Stimulated activated CD4-positive, alpha-beta T cell treated with anti-CD3 and anti-CD28 coated beads, TNF-alpha, amount 100 ng/mL, for 1 hour (primary cell): ENCODE measurements around the gene CCBE1.
"Not testable (repeated sequence)": the region's sequence is repeated elsewhere in the genome, so short reads cannot be mapped to it uniquely, and the experiment has no call there.

Experiments used
- DNase-seq, 3 donors: peaks; one replicate each; pipeline ENCODE4 v3.0.0-alpha.2; 2020; ENCODE audit warnings: low read depth in 3 of 3, low spot score in 1 of 3

The CCBE1 gene

DNA sequence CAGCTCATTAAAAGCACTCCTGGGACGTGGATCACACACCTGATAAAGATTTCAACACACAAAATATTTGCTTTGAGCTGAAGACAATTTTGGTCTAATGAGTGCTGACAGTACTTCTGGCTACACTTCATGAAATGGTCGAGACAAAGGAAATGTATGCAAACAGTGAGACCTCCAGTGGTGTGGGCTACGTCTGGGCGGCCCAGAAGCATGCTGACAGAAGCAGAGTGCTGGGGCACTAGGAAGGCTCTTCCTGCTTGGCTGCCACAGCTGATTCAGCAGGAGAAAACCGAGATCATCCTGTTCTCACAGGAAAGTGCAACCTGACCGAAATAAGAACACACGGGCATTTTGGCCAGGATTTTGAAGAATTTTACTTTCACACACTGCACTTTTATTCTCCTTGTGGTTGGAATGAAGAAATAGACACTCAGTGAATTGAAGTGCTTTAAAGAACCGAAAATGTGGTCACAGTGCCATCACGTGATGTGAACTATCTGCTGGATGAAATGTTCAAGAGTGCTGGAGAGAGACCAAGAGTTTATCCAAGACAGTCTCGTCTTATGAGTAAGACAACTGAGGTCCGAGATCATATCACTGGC lies 149.5 kb downstream of the CCBE1 start:
- DNase-seq: no peak

DNA sequence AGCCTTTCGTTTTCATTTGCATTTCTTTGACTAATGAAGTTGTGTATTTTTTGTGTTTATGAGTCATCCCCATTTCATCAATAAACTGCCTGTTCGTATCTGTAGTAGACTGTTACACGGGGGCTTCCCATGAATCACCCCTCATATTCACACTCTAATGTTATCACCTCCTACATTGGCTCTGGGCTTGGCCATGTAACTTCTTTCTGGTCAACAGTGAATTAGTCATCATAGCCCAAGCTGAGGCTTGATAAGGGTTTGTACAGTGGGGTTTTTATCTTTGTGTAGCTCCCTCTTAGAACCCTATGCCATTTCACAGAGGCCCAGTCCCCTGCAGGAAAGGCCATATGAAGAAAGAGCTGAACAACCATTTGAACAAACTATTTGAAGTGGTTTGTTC lies 151.0 kb downstream of the CCBE1 start:
- no peak for DNase-seq

DNA sequence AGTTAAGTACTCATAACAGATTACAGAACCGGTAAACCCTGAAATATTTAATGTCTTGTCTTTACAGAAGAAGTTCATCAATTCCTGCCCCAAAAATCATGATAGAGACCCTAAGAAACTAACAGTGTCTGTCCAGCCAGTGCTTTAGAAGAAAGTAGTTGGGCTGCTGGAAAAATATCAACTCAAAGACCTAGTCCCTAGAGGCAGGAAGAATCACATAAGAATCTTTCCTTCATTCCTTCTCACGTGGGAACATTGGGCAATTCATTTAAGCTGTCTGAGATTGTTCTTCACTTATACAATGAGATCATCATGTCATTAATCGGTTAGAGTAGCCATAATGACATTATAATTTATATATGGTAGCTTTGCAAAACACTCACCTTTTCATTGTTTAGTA lies 156.4 kb downstream of the CCBE1 start:
- DNase-seq: no peak

DNA sequence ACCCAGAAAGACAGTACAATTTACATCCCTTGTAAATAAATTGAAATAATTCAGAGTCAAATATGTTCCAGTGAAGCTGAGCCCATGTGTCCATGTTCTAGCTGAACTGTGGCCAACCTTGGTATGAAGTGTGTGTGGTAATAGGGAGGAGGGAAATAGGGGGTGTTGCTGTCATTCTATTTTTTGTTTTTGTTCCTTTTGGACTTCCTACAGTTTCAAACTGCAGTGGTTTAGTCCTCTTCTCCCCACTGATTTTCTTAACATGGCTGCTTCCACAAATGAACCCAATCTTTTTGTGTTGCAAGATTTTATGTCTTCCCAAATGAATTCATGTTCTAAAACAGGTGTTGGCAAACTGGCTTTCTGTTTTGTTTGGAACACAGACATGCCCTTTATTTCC lies 156.9 kb downstream of the CCBE1 start:
- no peak for DNase-seq

DNA sequence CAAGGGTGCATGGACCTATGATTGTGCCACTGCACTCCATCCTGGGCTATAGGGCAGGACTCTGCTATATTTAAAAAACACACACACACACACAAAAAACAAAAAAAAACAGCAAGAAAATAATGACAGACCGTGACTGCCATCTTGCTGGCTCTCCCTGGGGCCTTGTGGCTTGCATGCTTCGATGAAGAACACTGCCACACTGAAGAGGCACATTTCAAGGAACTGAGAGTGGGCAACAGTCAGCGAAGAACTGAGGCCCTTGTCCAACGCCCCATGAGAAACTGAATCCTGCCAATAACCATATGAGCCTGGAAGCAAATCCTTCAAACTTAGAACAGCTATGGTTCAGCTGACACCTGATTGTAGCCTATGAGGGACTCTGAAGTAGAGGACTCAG lies 158.1 kb downstream of the CCBE1 start:
- no peak for DNase-seq

DNA sequence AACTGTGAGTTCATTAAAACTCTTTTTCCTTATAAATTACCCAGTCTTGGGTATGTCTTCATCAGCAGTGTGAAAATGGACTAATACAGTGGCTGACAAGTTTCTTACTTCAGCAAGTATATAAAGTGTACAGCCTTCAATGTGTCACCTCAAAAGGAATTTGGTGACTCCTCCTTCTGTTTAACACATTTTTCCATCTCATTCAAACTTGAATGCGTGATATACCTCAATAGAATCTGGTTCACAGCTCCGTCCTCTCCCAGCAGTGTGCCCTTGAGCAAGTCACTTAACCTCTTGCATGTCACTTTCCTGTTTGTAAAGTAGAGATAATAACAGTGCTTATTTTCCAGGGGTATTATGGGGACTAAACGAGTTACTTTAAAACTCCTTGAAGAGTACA lies 159.6 kb downstream of the CCBE1 start:
- no peak for DNase-seq

DNA sequence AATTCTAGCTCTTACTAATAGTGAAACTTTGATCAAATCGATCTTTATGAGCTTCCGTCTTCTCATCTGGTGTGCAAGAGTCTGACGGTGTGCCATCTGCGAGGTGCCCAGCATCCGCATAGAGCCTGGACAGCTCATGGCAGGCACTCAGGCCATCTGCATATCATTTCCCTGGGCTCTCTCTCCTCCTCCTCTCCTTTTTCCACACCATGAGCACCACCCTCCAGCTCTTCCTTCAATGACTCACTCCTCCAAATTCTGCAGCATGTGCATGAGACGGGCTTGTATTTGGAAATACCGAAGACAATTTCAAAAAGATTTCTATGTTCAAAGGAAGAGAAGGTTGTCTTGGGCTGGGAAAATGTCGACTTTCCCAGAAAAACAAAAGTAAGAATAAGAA lies 161.1 kb downstream of the CCBE1 start:
- no peak for DNase-seq

DNA sequence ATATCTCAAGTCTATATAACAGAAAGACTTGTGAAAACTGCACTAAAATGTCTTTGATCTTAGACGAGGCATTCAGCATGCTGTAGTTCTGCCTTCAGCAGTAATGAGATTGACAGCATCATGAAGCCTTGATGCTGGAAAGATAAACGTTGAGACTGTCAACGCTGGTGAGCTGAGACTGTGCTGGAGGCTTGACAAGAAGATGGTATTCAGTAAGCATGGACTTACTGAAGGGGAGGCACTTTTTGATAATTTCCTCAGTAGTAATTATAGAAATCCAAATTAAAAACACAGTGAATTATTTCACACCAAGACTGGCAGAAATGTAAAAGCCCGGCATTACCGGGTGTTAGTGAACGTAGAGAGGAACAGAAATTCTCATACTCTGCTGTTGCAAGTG lies 162.2 kb downstream of the CCBE1 start:
- DNase-seq: no peak

DNA sequence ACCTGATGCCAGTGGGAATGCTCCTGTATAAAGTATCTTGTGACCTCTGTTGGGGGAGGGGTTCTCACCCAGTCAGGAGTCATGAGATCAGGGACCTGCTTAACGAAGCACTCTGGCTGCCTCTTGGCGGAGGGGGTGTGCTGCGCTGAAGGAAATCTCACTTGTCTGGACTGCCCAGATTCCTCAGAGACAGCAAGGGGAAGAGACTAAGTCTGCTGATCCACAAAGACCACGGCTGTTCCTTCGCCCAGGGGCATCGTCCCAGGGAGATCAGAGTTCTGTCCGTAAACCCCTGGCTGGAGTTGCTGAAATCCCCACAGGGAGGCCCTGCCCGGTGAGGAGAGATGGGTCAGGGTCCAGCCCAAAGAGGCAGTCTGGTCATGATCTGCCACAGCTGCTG lies 168.4 kb downstream of the CCBE1 start:
- DNase-seq: no peak

DNA sequence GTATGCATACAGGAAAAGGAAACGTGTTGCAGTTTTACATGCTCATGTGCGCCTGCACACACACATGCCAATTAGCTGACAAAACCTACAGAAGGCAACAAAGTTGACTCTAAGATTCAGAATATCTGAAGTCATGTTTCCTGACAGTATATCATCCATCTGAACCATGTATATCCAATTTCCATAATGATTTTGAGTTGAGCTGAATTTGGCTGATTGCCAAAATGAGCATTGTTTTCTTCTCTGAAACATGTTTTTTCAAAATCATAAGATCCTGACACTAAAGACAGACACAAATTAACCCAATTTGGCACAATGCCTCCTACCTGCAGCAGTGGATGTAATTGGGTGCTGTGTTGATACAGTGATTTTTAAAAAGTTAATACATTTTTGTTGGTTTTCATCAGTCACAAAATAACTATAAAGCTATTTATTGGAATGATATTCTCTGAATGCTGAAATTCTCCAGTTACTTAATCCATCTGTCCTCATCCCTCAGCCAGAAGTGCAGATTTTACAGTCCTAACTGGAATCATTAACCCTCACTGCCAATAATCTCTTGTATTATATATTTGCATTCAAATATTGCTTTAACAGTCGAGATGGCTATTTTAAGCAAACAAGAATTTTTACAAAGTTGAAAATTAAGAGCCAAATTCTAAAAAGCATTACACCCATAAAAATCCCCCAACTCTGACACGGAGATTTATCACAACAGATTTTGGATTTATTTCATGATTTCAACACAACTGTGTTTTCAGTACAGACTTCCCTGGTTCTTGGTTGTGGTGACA lies 176.5 kb downstream of the CCBE1 start:
- no peak for DNase-seq

DNA sequence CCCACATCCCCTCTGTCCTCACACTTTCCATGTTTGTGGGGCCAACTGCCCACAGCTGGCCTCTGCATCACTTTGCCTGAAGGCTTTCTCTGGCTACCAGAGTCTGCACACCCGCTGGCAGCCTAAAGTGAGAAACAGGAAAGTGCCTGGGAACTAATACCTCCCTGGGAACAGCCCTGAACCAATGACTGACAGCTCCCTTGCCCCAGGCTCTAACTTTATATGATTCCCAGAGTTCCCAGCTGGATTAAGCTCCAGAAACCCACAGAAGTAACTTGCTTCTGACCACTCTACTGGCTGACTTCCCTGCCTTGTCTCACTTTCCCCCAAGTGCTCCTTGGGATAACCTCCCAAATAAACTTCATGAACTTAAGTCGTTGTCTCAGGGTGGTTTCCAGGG lies 178.5 kb downstream of the CCBE1 start:
- no peak for DNase-seq

DNA sequence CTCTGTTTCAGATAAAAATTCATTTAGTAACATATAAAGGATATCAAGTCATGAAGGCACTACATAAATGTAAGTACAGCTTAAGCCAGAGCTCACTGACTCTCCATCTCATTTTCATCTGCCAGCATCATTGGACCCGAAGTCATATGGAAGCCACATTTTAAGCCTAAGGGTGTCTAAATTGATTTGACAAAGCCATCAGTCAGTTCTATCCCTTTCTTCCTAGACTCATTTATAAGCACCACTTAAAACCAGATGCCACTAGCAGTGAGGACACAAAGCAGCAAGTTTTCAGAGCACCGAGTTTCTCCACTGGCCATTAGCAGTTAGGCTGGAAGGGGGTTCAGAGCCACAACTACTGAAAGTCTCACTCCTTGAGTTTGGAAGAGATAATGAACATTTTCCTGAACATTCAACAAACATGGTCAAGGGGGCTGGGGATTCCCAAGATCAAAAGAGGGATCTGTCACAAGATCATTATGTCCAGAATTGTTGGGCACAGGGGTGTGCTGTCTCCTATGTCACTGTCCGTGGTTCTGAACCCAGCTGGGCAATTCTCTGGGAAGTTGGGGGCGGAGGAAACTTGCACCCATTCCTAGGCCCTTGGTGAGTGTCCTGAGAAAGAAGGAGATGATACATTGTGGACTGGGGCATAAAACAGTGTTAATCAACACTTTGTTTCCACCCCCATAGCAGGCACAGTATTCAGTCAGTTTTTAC lies 179.6 kb downstream of the CCBE1 start:
- DNase-seq: no peak

DNA sequence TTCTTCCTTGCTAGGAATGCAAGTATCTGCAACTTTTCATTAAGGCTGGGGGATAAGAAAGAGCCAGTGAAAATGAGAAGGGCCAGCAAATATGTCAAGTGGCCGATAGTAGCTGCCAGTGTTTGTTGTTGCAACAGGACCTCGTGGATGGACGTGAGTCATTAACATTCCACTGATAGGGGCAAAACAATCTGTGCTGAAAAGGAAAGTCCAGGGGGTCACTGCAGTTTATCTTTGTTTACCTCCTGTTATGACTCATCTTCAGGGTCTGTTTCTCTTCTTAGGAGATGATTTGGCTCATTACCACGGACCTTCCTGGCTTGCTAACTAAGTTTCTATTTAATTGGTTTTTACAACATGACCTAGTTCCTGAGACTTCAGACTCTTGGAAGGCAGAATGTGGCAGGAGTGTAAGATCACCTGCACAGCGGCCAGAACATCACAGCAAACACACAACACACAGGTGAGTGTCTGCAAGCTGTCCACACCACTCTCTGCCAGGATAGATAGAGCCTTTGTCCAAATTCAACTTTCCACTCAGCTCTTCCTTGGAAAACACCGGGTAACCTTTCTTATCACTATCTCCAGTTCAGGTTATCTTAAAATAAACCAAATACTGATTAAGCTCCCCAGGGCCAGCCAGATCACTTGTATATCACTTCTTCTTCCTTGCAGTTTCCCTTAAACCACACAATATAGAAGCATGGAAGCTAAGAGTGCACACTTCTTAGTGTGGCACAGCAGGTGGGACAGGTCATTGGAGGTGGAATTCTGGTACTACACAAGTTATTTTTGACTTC lies 180.7 kb downstream of the CCBE1 start:
- DNase-seq: no peak

DNA sequence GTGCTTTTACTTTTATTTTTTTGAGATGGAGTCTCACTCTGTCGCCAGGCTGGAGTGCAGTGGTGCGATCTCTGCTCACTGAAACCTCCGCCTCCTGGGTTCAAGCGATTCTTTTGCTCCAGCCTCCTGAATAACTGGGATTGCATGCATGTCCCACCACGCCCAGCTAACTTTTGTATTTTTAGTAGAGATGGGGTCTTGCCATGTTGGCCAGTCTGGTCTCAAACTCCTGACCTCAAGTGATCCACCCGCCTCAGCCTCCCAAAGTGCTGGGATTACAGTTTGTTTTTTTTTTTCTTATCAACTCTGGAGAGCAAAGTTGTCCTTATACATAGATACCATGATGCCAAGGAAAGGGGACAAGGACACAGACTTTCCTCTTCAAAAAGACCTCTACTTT lies 181.3 kb downstream of the CCBE1 start:
- not testable (repeated sequence) for DNase-seq

DNA sequence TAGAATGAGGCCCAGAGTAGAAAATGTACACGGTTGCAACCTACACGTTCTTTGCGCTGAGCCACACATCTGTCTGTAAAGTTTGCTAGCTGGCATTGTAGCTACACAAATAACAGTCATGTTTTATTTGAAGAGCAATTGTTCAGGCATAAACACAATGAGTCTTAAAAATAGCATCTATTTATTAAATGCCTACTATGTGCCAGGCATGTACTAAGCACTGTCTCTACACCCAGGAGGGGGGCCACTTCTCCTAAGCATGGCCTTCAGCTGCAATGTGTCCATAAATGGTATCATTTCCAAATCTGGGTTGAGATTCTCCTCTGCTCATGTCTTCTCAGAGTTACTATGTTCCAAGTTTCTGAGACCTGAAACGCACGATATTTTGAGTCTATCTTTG lies 182.1 kb downstream of the CCBE1 start:
- DNase-seq: no peak

DNA sequence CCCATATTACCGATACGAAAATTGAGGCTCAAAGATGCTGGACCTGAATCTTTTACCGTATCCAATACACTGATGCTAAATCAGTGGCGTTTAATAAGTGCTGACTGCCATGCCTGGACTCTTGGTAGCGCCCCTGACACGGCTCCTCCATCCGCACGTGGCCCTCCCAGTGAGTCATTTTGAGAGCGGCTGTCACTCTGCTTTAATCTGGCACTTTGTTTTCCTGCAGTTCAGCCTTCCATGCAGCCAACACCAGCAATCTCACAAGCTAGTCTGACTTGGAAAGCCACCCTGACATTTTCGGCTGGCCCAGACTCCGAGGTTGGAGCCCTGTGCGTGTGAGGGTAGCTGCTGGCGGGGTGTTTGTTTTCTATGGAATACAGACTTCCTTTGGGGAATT lies 183.0 kb downstream of the CCBE1 start:
- no peak for DNase-seq

DNA sequence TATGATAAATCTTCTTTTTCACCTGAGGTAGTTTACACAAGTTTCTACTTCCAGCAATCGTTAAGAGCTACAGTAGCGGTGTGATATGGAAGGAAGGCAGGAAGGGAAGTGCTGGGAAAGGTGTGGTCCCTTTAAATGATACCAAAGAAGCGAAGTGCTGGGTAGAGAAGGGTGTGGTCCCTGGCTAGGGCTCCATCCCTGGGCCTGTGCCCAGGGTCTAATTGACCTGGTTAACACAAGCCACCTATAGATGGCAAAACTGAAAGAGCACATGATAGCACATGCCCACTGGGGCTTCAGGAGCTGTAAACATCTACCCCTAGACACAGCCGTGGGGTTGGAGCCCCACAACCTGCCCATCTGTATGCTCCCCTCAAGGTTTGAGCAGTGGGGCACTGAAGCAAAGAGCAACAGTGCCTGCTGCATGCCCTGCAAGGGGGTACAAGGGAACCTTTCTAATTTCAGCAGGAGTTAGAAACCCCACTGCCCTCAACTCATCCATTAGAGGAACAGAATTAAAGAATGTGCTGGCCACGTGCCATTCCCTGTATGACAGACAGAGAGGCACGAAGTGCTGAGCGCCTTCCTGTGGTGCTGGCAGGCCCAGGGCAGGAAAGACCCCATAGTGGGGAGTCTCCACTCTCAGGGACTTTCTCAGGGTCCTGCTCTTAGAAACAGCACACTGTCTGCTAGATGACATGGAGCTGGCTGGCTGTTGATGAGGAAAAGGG lies 185.0 kb downstream of the CCBE1 start:
- no peak for DNase-seq

DNA sequence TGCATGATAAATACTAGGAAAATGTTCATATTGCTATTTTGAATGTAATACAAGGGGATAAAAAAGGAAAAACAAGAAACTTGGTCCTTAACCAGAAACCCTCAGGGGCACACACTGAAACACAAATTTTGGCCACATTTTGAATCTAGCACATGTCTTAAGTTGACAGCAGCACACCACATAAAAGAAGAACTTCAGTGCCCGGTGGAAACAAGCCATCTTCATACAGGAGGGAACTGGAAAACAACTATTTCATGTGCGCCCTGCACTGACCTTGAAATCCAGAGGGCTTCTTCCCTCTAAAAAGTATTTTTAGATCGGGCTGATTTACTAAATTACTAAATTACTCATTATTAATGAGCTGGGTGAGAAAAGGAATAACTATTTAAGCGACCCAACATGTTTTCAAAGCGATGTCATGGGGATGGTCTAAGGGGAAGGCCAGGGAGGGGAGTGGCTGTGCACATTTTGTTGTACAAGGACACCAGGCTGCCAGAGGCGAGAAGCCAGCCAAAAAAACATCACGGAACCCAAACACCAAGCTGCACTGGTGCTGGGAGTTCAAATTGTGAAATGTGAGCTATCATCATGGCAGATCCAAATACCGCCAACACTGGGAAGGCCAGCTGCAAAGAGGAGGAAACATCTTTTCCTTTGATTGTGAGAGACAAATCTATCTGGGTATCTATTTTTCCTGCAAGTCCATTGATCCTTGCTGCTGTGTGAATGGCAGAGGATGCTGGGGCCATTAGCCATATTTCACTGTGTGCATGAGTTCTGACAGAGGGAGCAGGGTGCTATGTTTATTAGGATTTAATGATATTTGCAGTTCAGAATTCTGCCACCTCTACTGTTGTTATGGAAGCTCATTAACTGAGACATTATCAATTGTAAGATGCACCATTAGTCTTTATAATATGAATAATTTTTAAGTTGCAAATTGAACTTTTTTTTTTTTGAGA lies 187.5 kb downstream of the CCBE1 start:
- no peak for DNase-seq

DNA sequence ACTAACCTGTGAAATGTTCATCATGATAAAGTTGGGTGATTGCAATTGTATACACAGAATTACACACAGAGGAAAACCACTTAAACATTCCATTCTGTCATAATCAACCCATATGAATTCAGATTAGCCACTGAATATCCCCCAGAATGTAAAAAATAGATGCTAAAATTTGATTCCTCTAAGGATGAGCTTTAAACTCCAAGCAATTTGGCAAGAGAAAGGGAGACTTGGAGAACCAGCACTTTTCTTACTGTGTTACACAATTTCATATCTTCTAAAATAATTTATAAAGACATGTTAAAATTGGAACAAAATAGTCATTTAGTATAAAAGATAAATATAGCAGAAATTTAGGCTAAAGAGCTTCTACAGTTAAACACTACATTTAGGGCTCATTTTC lies 191.9 kb downstream of the CCBE1 start:
- DNase-seq: no peak
